Lower lobe of right lung (tissue), 2 donors: ENCODE results near the gene FUBP1. TPM values are rescaled to one million over a fixed set of nuclear protein-coding genes. Genes with fewer than 3 reads are reported as not detected.
A peak's percentile ranks its signal among the peaks of the same experiment; 100 is the strongest.
"Not testable (repeated sequence)": the region's sequence is repeated elsewhere in the genome, so short reads cannot be mapped to it uniquely, and the experiment has no call there.

ENCODE experiments used
- ATAC-seq, 2 donors: fragments of 200-7000 bp; cut with Tn5 transposase; one replicate each; pipeline ENCODE4 v1.9.1; 2020 to 2022; ENCODE audit warnings: mild to moderate bottlenecking in 2 of 2, moderate library complexity in 2 of 2
- DNase-seq: peaks from one replicate; pipeline ENCODE4 v3.0.0-alpha.2; 2020
- H3K27ac ChIP-seq: fragments of 200-600 bp; one replicate; pipeline ENCODE4 v1.8.0; 2022
- H3K27me3 ChIP-seq: fragments of 200-600 bp; one replicate; pipeline ENCODE4 v1.8.0; 2022; ENCODE audit warnings: low read depth
- H3K36me3 ChIP-seq: fragments of 200-600 bp; one replicate; pipeline ENCODE4 v1.8.0; 2022; ENCODE audit warnings: mild to moderate bottlenecking
- H3K4me1 ChIP-seq: fragments of 200-600 bp; one replicate; pipeline ENCODE4 v1.8.0; 2022
- H3K4me3 ChIP-seq: fragments of 200-600 bp; one replicate; pipeline ENCODE4 v1.8.0; 2022; ENCODE audit warnings: mild to moderate bottlenecking
- H3K9me3 ChIP-seq: fragments of 200-600 bp; one replicate; pipeline ENCODE4 v1.8.0; 2022
- intact Hi-C: fragments of 100-400 bp; cut with DNase I; formaldehyde crosslinking; loops from one replicate; pipeline ENCODE4 v1.11.0; 2022
- total RNA-seq: library from RNA; stranded (reverse); fragmentation: NEBNext Ultra II Directional; extraction: Animal tissue kit (Norgen Biotek cat#: 25700); gene quantifications from one replicate; pipeline ENCODE4 v1.2.1, GENCODE V29; 2021
- TF ChIP-seq, protein P1 (sequence below): fragments of 200-600 bp; IDR thresholded peaks from one replicate; pipeline ENCODE4 v1.8.0; 2022; ENCODE audit warnings: antibody characterized with exemption, mild to moderate bottlenecking
- donor health status: DM: no; HTN: yes; CAD: no; lungs with severe emphysema.

FUBP1 gene
- total RNA-seq, 1 donor from 2014 or later, result 96.6 TPM

DNA sequence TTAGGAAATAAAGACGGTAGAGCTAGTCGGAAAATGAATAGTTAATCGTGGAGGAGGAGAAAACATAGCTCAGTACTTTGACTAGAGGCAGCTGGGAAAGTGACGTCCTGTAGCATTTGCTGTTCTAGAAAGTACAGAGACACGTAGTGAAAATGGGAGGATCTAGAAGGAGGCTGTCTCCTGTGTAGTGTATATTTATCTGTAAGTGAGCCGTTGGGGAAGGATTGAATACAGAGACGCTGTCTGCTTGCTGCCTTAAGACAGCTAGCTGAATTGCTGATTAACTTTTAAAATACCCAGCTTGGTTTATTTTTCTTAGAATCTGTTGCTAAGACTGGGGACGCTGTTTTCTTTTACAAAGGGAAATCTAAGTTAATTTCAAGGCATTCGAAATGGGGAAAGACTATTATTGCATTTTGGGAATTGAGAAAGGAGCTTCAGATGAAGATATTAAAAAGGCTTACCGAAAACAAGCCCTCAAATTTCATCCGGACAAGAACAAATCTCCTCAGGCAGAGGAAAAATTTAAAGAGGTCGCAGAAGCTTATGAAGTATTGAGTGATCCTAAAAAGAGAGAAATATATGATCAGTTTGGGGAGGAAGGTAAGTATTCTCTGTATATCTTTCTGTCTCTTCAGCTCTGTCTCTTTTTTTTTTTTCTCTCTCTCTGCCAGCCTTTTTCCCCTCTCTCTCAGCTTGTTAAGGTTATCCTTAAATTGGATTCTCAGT lies 26.0 kb upstream of the FUBP1 start, which contains the start of gene DNAJB4:
Gene DNAJB4, plus strand, starts transcription at position 221 of the 729 bp plus-strand sequence. Its CDS starts 172 bp downstream, at position 393.
- H3K4me3 ChIP-seq, result peak within 1 kb of the TSS; percentile 63
- no peaks in the 10 kb centered on the region for H3K36me3 ChIP-seq
- H3K27ac ChIP-seq, result peak within 1 kb of the TSS; percentile 89
- TF ChIP-seq, protein P1, sequence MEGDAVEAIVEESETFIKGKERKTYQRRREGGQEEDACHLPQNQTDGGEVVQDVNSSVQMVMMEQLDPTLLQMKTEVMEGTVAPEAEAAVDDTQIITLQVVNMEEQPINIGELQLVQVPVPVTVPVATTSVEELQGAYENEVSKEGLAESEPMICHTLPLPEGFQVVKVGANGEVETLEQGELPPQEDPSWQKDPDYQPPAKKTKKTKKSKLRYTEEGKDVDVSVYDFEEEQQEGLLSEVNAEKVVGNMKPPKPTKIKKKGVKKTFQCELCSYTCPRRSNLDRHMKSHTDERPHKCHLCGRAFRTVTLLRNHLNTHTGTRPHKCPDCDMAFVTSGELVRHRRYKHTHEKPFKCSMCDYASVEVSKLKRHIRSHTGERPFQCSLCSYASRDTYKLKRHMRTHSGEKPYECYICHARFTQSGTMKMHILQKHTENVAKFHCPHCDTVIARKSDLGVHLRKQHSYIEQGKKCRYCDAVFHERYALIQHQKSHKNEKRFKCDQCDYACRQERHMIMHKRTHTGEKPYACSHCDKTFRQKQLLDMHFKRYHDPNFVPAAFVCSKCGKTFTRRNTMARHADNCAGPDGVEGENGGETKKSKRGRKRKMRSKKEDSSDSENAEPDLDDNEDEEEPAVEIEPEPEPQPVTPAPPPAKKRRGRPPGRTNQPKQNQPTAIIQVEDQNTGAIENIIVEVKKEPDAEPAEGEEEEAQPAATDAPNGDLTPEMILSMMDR, result no peak
- ATAC-seq (peak; percentile 99), DNase-seq (no peak)
- peaks cover 11% of the 10 kb centered on the region for H3K4me1 ChIP-seq
- intact Hi-C loops, result no loop called here
- no peaks in the 10 kb centered on the region for H3K27me3 ChIP-seq
- no peaks in the 10 kb centered on the region for H3K9me3 ChIP-seq

DNA sequence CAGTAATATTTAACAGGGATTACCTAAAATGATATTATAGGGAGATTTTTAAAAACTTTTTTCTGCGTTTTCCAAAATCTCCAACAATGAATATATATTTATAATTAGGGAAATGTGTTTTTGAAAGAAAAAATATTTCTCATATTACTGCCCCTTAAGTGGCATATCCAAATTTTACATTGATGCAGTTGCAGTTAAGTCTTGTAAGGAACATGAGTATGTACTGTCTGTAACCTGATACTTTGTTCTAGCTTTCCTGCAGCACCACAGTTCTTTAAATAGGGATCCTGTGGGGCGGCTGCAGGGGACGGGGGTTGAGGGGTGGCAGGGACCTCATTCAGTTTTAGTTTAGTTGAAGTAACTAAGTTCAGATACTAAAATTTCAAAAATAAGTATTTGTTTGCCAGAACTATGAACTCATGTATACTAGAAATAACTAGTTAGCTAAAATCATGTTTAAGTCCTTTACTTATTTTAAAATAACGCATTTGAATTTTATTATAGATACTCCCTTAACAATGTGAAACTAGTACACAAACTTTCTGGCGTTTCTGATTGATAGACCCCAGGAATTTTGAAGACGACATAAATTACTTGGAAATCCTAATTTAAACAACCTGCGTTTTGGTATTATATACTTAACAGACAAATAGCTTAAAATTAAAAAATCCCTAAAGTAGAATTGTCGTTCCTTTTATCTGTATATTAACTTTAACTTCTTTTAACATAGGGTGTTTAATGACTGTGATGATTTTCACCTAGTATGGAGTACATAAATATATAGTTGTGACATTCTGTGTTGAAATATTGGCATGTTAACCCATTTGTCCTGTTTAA lies 25.2 kb upstream of the FUBP1 start:
- peak; percentile 72 for ATAC-seq
- Histone ChIP-seq H3K9me3 (no peaks in the 10 kb centered on the region), H3K36me3 (no peaks in the 10 kb centered on the region), H3K27ac (peak overlapping the region; percentile 89), H3K4me3 (peak overlapping the region; percentile 63), H3K4me1 (peaks cover 11% of the 10 kb centered on the region), H3K27me3 (no peaks in the 10 kb centered on the region)
- DNase-seq, result no peak
- intact Hi-C loops, result no loop called here
- TF ChIP-seq, protein P1, result no peak

GRCh38 chr1:78003070-78003746 lies 24.3 kb upstream of the FUBP1 start:
- TF ChIP-seq, protein P1, result no peak
- Histone ChIP-seq H3K4me3 (peak overlapping the region; percentile 63), H3K4me1 (peaks cover 11% of the 10 kb centered on the region), H3K36me3 (no peaks in the 10 kb centered on the region), H3K27me3 (no peaks in the 10 kb centered on the region), H3K9me3 (no peaks in the 10 kb centered on the region), H3K27ac (peak overlapping the region; percentile 89)
- intact Hi-C loops, result no loop called here
- ATAC-seq (no peak), DNase-seq (no peak)

DNA sequence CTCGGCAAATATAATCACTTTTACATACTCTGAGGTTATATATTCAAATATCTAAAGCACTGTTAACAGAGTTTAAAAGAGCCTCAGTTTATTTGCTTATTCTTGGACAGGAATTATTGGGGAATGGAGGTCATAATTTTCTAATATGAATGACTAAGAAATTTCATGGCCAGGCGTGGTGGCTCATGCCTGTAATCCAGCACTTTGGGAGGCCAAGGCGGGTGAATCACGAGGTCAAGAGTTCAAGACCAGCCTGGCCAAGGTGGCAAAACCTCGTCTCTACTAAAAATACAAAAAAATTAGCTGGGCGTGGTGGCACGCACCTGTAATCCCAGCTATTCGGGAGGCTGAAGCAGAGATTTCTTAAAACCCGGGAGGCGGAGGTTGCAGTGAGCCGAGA lies 21.7 kb upstream of the FUBP1 start:
- ATAC-seq, H3K27me3 ChIP-seq, H3K27ac ChIP-seq, H3K4me3 ChIP-seq, H3K36me3 ChIP-seq, intact Hi-C loops, H3K9me3 ChIP-seq, DNase-seq: not testable (repeated sequence)
- H3K4me1 ChIP-seq, result peaks cover 11% of the 10 kb centered on the region

DNA sequence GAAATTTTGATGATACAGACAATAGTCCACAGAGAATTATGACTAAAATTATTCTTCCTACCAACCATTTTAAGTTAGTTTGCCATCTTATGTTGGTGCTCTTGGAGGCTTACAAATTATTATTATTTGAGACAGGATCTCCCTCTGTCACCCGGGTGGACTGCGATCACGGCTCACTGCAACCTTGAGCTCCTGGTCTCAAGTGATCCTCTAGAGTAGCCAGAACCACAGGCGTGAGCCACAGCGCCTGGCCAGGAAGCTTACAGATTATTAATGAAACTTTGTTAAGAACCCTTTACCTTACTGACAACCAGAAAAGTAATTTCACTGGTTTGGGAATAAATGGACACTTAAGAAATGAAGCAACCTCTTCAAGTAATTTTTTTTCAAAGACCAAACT lies 17.9 kb upstream of the FUBP1 start:
- Histone ChIP-seq H3K27ac (no peak overlapping the region), H3K36me3 (peaks cover 8% of the 10 kb centered on the region), H3K4me3 (no peak overlapping the region), H3K9me3 (no peaks in the 10 kb centered on the region), H3K4me1 (no peaks in the 10 kb centered on the region), H3K27me3 (no peaks in the 10 kb centered on the region)
- ATAC-seq (no peak), DNase-seq (no peak)
- intact Hi-C loops, result no loop called here
- TF ChIP-seq, protein P1, result no peak
